HCT116 (cell line): Measurements from ENCODE around the gene ACVR1. TPM values are rescaled to one million over a fixed set of nuclear protein-coding genes. Genes with fewer than 3 reads are reported as not detected.
A peak's percentile ranks its signal among the peaks of the same experiment; 100 is the strongest.

ENCODE experiments used
- ATAC-seq: fragments of 200-7000 bp; cut with Tn5 transposase; 2 replicates; pipeline ENCODE4 v1.9.1; 2020; ENCODE audit warnings: mild to moderate bottlenecking, moderate library complexity
- BruUV-seq: library from RNA; stranded (reverse); fragments of 400-500 nt; replicated peaks from 2 replicates; lab custom pipeline; 2021; lab: Mats Ljungman, UMichigan
- CTCF ChIA-PET: fragments of 300-600 bp; sonication (Branson Sonifier 250); formaldehyde crosslinking; loops from one replicate; lab custom pipeline; 2021; ENCODE audit warnings: antibody characterized with exemption; lab: Charles Lee
- POLR2A ChIA-PET: fragments of 300-600, 350-600 bp; sonication (Branson Sonifier 250); formaldehyde crosslinking; loops from one replicate; lab custom pipeline; 2021; ENCODE audit warnings: antibody characterized with exemption; lab: Charles Lee
- RAD21 ChIA-PET, 2 experiments: fragments of 300-600 bp; sonication (Branson Sonifier 250); formaldehyde crosslinking; loops; one replicate each; lab custom pipeline; 2023; ENCODE audit warnings: low total read pairs in 2 of 2; ENCODE audit not compliant: uncharacterized antibody in 2 of 2, unreplicated experiment in 2 of 2, low non-redundant PET in 1 of 2; lab: Charles Lee
- DNase-seq: peaks from one replicate; pipeline ENCODE4 v3.0.0-alpha.2; 2010; ENCODE audit warnings: low read depth, low spot score
- H2AFZ ChIP-seq: fragments of 200-600 bp; shearing (Covaris generic), sonication (generic); 2 replicates; pipeline ENCODE4 v1.6.1; 2017; ENCODE audit warnings: low read depth, mixed run types, mixed read lengths, antibody characterized with exemption, low read length; ENCODE audit not compliant: poor library complexity, severe bottlenecking
- H3K27ac ChIP-seq: 2 replicates; pipeline ENCODE4 v1.5.1; 2012; ENCODE audit warnings: low read depth, low read length
- H3K27me3 ChIP-seq: fragments of 200-600 bp; sonication (generic); 2 replicates; pipeline ENCODE4 v1.6.1; 2016; ENCODE audit warnings: mixed run types, low read length, mixed read lengths; ENCODE audit not compliant: insufficient read depth
- H3K36me3 ChIP-seq, 2 experiments: fragments of 200-500 bp in 1 of 2; fragments of 200-600 bp in 1 of 2; sonication (Bioruptor generic) in 1 of 2; sonication (generic) in 1 of 2; 2 replicates each; pipeline versions ENCODE4 v1.5.1 to v1.6.1; 2014 to 2016; ENCODE audit warnings: low read length in 2 of 2, inconsistent platforms in 1 of 2, mixed read lengths in 1 of 2, mixed run types in 1 of 2; ENCODE audit not compliant: insufficient read depth in 2 of 2, control insufficient read depth in 1 of 2
- H3K4me1 ChIP-seq, 2 experiments: fragments of 200-600 bp in 1 of 2; sonication (generic) in 1 of 2; 2 replicates each; pipeline versions ENCODE4 v1.5.1 to v1.6.1; 2012 to 2017; ENCODE audit warnings: low read length in 2 of 2, inconsistent platforms in 1 of 2, mild to moderate bottlenecking in 1 of 2, mixed read lengths in 1 of 2, mixed run types in 1 of 2, moderate library complexity in 1 of 2; ENCODE audit not compliant: insufficient read depth in 2 of 2, control insufficient read depth in 1 of 2
- H3K4me2 ChIP-seq: fragments of 200-600 bp; sonication (generic); 2 replicates; pipeline ENCODE4 v1.6.1; 2017; ENCODE audit warnings: mixed run types, low read length, mixed read lengths
- H3K4me3 ChIP-seq, 2 experiments: fragments of 200-600 bp in 1 of 2; sonication (generic) in 1 of 2; replicated peaks in 1 of 2; 2 replicates each; pipeline ENCODE4 v1.5.1; 2011 to 2016; ENCODE audit warnings: low read length in 2 of 2, control low read depth in 1 of 2, low read depth in 1 of 2, mild to moderate bottlenecking in 1 of 2, mixed read lengths in 1 of 2, mixed run types in 1 of 2
- H3K79me2 ChIP-seq: fragments of 200-600 bp; sonication (generic); 2 replicates; pipeline ENCODE4 v1.6.1; 2017; ENCODE audit warnings: mild to moderate bottlenecking, mixed run types, low read length, moderate library complexity, mixed read lengths; ENCODE audit not compliant: insufficient read depth
- H3K9ac ChIP-seq: fragments of 200-600 bp; sonication (generic); 2 replicates; pipeline ENCODE4 v1.6.1; 2016; ENCODE audit warnings: low read length, mixed read lengths
- H3K9me2 ChIP-seq: fragments of 200-600 bp; sonication (generic), shearing (Covaris generic); 2 replicates; pipeline ENCODE4 v1.6.1; 2017; ENCODE audit warnings: mixed run types, mild to moderate bottlenecking, moderate library complexity; ENCODE audit not compliant: insufficient read depth
- H3K9me3 ChIP-seq, 2 experiments: fragments of 200-500 bp in 1 of 2; fragments of 200-600 bp in 1 of 2; sonication (Bioruptor generic) in 1 of 2; sonication (generic) in 1 of 2; 2 replicates each; pipeline ENCODE4 v1.6.1; 2014 to 2017; ENCODE audit warnings: low read length in 2 of 2, mixed read lengths in 2 of 2, inconsistent platforms in 1 of 2, low read depth in 1 of 2, mild to moderate bottlenecking in 1 of 2, mixed run types in 1 of 2, moderate library complexity in 1 of 2; ENCODE audit not compliant: control insufficient read depth in 1 of 2, insufficient read depth in 1 of 2
- H4K20me1 ChIP-seq: fragments of 200-600 bp; sonication (generic), shearing (Covaris generic); 2 replicates; pipeline ENCODE4 v1.6.1; 2017; ENCODE audit warnings: mixed run types, mild to moderate bottlenecking, moderate library complexity; ENCODE audit not compliant: insufficient read depth
- CBX3 ChIP-seq: IDR thresholded peaks from 2 replicates; pipeline ENCODE4 v1.6.1; 2012; ENCODE audit warnings: low read depth
- CEBPB ChIP-seq: IDR thresholded peaks from 2 replicates; pipeline ENCODE4 v1.6.1; 2012; ENCODE audit warnings: low read depth
- EZH2phosphoT487 ChIP-seq: fragments of 200-600 bp; IDR thresholded peaks from 2 replicates; pipeline ENCODE4 v1.6.1; 2018; ENCODE audit warnings: antibody characterized with exemption, borderline replicate concordance
- FOSL1 ChIP-seq: IDR thresholded peaks from 2 replicates; pipeline ENCODE4 v1.6.1; 2012; ENCODE audit warnings: low read depth
- JUND ChIP-seq: IDR thresholded peaks from 2 replicates; pipeline ENCODE4 v1.6.1; 2012
- POLR2AphosphoS5 ChIP-seq: IDR thresholded peaks from 2 replicates; pipeline ENCODE4 v1.6.1; 2011; ENCODE audit warnings: mild to moderate bottlenecking, low read depth, low read length, moderate library complexity
- RAD21 ChIP-seq: IDR thresholded peaks from 2 replicates; pipeline ENCODE4 v1.6.1; 2012; ENCODE audit warnings: low read depth, mild to moderate bottlenecking
- SIN3A ChIP-seq: IDR thresholded peaks from 2 replicates; pipeline ENCODE4 v1.6.1; 2012; ENCODE audit warnings: low read depth
- TCF7L2 ChIP-seq: IDR thresholded peaks from 2 replicates; pipeline ENCODE4 v1.7.0; 2011; ENCODE audit warnings: borderline replicate concordance, inconsistent platforms; ENCODE audit not compliant: insufficient read depth, insufficient read length; ENCODE audit errors: extremely low read depth
- YY1 ChIP-seq: IDR thresholded peaks from 2 replicates; pipeline ENCODE4 v1.6.1; 2011; ENCODE audit warnings: low read length, low read depth, moderate library complexity, mild to moderate bottlenecking; ENCODE audit not compliant: insufficient replicate concordance; ENCODE audit errors: extremely low read depth
- ZFX ChIP-seq: fragments of 450-650 bp; IDR thresholded peaks from 2 replicates; pipeline ENCODE4 v1.6.1; 2017
- intact Hi-C: fragments of 100-400 bp; cut with micrococcal nuclease; formaldehyde crosslinking; loops from 2 replicates; pipeline ENCODE4 v1.10.0; 2022
- total RNA-seq: library from RNA; stranded (reverse); gene quantifications from one replicate; pipeline ENCODE4 v1.2.1, GENCODE V29; 2021; ENCODE audit not compliant: unreplicated experiment
- TF ChIP-seq, protein P1 (sequence below): IDR thresholded peaks from 2 replicates; pipeline ENCODE4 v1.6.1; 2011; ENCODE audit warnings: mild to moderate bottlenecking, low read length, moderate library complexity; ENCODE audit not compliant: insufficient replicate concordance; ENCODE audit errors: extremely low read depth
- TF ChIP-seq, protein P2 (sequence below), 3 experiments: fragments of 200-600 bp in 1 of 3; sonication (generic) in 1 of 3; IDR thresholded peaks in 2 of 3; conservative IDR thresholded peaks in 1 of 3; 2 replicates each; pipeline ENCODE4 v1.5.1; 2012 to 2017; ENCODE audit warnings: low read depth in 2 of 3, low read length in 2 of 3, antibody characterized with exemption in 1 of 3, borderline replicate concordance in 1 of 3, control low read depth in 1 of 3, mild to moderate bottlenecking in 1 of 3, mixed read lengths in 1 of 3, mixed run types in 1 of 3, moderate library complexity in 1 of 3; ENCODE audit not compliant: insufficient read depth in 1 of 3

The ACVR1 gene
- total RNA-seq, 1 experiment from 2014 or later, result 16.9 TPM

DNA sequence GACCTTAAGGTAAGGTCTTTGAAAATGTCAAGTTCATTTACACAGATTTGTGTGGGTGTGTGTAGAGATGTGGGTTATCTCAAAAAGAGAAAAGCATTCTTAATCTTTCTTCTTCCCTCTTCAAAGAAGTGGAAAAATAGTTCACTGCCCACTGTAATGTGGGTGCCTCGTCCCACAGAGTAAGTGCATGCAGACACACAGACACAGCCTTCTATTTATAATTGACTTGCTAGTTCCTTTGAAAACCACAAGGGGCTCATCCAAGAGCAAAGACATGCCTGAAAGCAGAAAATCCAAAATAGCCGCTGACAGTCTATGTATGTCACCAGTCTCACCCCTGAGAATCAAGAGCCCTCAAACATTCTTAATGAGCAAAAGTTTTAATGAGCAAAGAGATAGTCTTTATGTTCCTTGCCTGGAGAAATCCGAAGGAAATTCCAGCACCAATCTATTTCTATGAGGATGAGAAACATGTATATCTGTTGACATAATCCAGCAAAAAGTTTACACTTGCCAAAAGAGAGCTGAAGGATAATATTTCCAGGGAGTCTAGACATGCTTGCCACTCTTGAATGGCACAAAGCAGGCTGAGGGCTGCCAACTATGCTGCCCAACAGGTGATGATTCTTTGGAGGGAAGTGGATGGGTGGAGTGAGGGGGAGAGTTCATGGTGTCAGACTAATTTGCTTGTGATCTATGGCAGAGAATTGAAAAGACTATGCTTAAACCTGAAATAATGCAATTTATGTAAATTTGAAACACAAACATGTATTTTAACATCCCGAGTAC is 93.9 kb downstream of the ACVR1 start:
- peak; percentile 67 for ATAC-seq
- no peak overlapping the region for H2AFZ ChIP-seq
- no peak for TF ChIP-seq EZH2phosphoT487
- no peak for TF ChIP-seq FOSL1
- TF ChIP-seq CEBPB, result no peak
- TF ChIP-seq, protein P1, sequence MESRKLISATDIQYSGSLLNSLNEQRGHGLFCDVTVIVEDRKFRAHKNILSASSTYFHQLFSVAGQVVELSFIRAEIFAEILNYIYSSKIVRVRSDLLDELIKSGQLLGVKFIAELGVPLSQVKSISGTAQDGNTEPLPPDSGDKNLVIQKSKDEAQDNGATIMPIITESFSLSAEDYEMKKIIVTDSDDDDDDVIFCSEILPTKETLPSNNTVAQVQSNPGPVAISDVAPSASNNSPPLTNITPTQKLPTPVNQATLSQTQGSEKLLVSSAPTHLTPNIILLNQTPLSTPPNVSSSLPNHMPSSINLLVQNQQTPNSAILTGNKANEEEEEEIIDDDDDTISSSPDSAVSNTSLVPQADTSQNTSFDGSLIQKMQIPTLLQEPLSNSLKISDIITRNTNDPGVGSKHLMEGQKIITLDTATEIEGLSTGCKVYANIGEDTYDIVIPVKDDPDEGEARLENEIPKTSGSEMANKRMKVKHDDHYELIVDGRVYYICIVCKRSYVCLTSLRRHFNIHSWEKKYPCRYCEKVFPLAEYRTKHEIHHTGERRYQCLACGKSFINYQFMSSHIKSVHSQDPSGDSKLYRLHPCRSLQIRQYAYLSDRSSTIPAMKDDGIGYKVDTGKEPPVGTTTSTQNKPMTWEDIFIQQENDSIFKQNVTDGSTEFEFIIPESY, result no peak
- no peak for TF ChIP-seq ZFX
- no peak for TF ChIP-seq CBX3
- peak; percentile 28; the same call in 1 of the 2 replicates for TF ChIP-seq RAD21
- TF ChIP-seq, protein P2, sequence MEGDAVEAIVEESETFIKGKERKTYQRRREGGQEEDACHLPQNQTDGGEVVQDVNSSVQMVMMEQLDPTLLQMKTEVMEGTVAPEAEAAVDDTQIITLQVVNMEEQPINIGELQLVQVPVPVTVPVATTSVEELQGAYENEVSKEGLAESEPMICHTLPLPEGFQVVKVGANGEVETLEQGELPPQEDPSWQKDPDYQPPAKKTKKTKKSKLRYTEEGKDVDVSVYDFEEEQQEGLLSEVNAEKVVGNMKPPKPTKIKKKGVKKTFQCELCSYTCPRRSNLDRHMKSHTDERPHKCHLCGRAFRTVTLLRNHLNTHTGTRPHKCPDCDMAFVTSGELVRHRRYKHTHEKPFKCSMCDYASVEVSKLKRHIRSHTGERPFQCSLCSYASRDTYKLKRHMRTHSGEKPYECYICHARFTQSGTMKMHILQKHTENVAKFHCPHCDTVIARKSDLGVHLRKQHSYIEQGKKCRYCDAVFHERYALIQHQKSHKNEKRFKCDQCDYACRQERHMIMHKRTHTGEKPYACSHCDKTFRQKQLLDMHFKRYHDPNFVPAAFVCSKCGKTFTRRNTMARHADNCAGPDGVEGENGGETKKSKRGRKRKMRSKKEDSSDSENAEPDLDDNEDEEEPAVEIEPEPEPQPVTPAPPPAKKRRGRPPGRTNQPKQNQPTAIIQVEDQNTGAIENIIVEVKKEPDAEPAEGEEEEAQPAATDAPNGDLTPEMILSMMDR (IDR thresholded peaks at IDR 0.05 in 2 of 3, conservative IDR thresholded peaks at IDR 0.05 in 1 of 3; ENCODE audit: borderline replicate concordance in 1 of 3, insufficient read depth in 1 of 3, low read depth in 2 of 3, low read length in 2 of 3), result peak in 1 of 3 experiments; percentile 39; a peak in 2 of 6 replicates
- TF ChIP-seq TCF7L2, result no peak
- no peak for TF ChIP-seq SIN3A
- no peak for TF ChIP-seq YY1
- TF ChIP-seq POLR2AphosphoS5, result no peak
- no peak for TF ChIP-seq JUND
- CTCF ChIA-PET, result no interaction called here
- BruUV-seq, result no TSS peak
- no peak for DNase-seq
- no peaks in the 10 kb centered on the region for H3K9me2 ChIP-seq
- H3K4me2 ChIP-seq, result no peak overlapping the region
- no peaks in the 10 kb centered on the region for H3K27me3 ChIP-seq
- peaks cover 10 to 11% of the 10 kb centered on the region in 2 experiments for H3K4me1 ChIP-seq
- H3K9ac ChIP-seq, result no peak overlapping the region
- intact Hi-C loops, result no loop called here
- no peaks in the 10 kb centered on the region for H3K79me2 ChIP-seq
- H3K4me3 ChIP-seq, result no peak overlapping the region
- RAD21 ChIA-PET, result no interaction called here
- POLR2A ChIA-PET, result no interaction called here
- no peaks in the 10 kb centered on the region for H4K20me1 ChIP-seq
- no peak overlapping the region for H3K27ac ChIP-seq
- H3K36me3 ChIP-seq, result no peaks in the 10 kb centered on the region
- no peaks in the 10 kb centered on the region for H3K9me3 ChIP-seq
